ENCODE measurements around the gene LRRC9. TPM values are rescaled to one million over a fixed set of nuclear protein-coding genes. Genes with fewer than 3 reads are reported as not detected.

The LRRC9 gene
- total and polyA plus RNA-seq, 2 of the 13 experiments (the other 11 are each of a cell fraction or from before 2014, with no cell fraction given): 0.08 to 0.18 TPM

- no peak for FAIRE-seq
- no peak for ATAC-seq
- Histone ChIP-seq H2AFZ (ENCODE audit: low read length) (no peak overlapping the region), H3K9ac (ENCODE audit: insufficient read depth, low read depth, low read length) (no peak overlapping the region), H3K4me3 (replicated peaks in 1 of 3; ENCODE audit: insufficient read depth in 1 of 3, low read depth in 2 of 3, low read length in 3 of 3) (no peak overlapping the region), H3K4me1 (ENCODE audit: insufficient read depth, low read length) (no peaks in the 10 kb centered on the region), H3K36me3 (replicated peaks in 1 of 2; ENCODE audit: control insufficient read depth in 1 of 2, insufficient read depth in 2 of 2, low read length in 2 of 2) (no peaks in the 10 kb centered on the region), H3K27me3 (ENCODE audit: control insufficient read depth in 1 of 2, insufficient read depth in 2 of 2, low read length in 2 of 2) (no peaks in the 10 kb centered on the region), H4K20me1 (ENCODE audit: insufficient read depth, low read length) (no peaks in the 10 kb centered on the region), H3K27ac (ENCODE audit: extremely low read length, insufficient read depth, low read length) (no peak overlapping the region), H3K4me2 (ENCODE audit: low read depth, low read length) (no peak overlapping the region), H3K9me3 (ENCODE audit: low read length) (no peaks in the 10 kb centered on the region), H3K79me2 (ENCODE audit: insufficient read depth, low read length) (no peaks in the 10 kb centered on the region)
- WGBS (ENCODE audit: low lambda C conversion rate): 0% methylated on average over 1 of the region's 1 CpG
- in situ Hi-C loops (cut with HindIII; ENCODE audit: extremely low pct_ligation_motif_present, low pct_unique_long_range_greater_than_20kb): no loop called here
- intact Hi-C loops (cut with micrococcal nuclease; ENCODE audit: unreplicated experiment): no loop called here
- POLR2A ChIA-PET: no interaction called here
- DNase-seq (ENCODE audit: low spot score): no peak
- BruUV-seq (replicated peaks): no TSS peak
- CTCF ChIA-PET (ENCODE audit: low intra/inter-chr PET ratio, low total read pairs): no interaction called here
- no peak for TF ChIP-seq ETV5 (CRISPR knock-in tag; IDR thresholded peaks at IDR 0.05; ENCODE audit: borderline replicate concordance)
- TF ChIP-seq SOX6 (IDR thresholded peaks at IDR 0.05): no peak
- TF ChIP-seq SOX6 (CRISPR knock-in tag; IDR thresholded peaks at IDR 0.05): peak; percentile 34; the same call in 1 of the 2 replicates
- TF ChIP-seq ZNF430 (CRISPR knock-in tag; IDR thresholded peaks at IDR 0.05): no peak
- TF ChIP-seq SAFB2 (CRISPR knock-in tag; IDR thresholded peaks at IDR 0.05; ENCODE audit: borderline replicate concordance, low read depth): no peak
- TF ChIP-seq ZNF660 (CRISPR knock-in tag; IDR thresholded peaks at IDR 0.05; ENCODE audit: borderline replicate concordance, low read depth): no peak
- no peak for TF ChIP-seq FOXP1 (IDR thresholded peaks at IDR 0.05)
- TF ChIP-seq FOXP1 (CRISPR knock-in tag; IDR thresholded peaks at IDR 0.05): peak; percentile 36; the same call in 1 of the 2 replicates
- no peak for TF ChIP-seq HNRNPH1 (optimal IDR thresholded peaks at IDR 0.05; ENCODE audit: low read depth, low read length)
- no peak for TF ChIP-seq DNMT3B (CRISPR knock-in tag; conservative IDR thresholded peaks at IDR 0.05)
- no peak for TF ChIP-seq NFRKB (IDR thresholded peaks at IDR 0.05)
- TF ChIP-seq MLXIP (CRISPR knock-in tag; IDR thresholded peaks at IDR 0.05; ENCODE audit: borderline replicate concordance): no peak
- TF ChIP-seq JUND (CRISPR knock-in tag; IDR thresholded peaks at IDR 0.05): no peak
- peak; percentile 34; the same call in 1 of the 2 replicates for TF ChIP-seq ISL2 (CRISPR knock-in tag; IDR thresholded peaks at IDR 0.05)
- TF ChIP-seq CEBPB (IDR thresholded peaks at IDR 0.05; ENCODE audit: borderline replicate concordance, low read depth, low read length): peak; percentile 19; the same call in 1 of the 2 replicates
- no peak for TF ChIP-seq E2F2 (CRISPR knock-in tag; IDR thresholded peaks at IDR 0.05; ENCODE audit: borderline replicate concordance)
- TF ChIP-seq HMG20A (CRISPR knock-in tag; IDR thresholded peaks at IDR 0.05; ENCODE audit: borderline replicate concordance): peak; percentile 62; the same call in 1 of the 2 replicates
- peak; percentile 48; the same call in 1 of the 2 replicates for TF ChIP-seq TCF7 (IDR thresholded peaks at IDR 0.05; ENCODE audit: low read depth)
- no peak for TF ChIP-seq HIC2 (CRISPR knock-in tag; IDR thresholded peaks at IDR 0.05; ENCODE audit: low read depth)
- TF ChIP-seq HDAC1 (CRISPR knock-in tag; IDR thresholded peaks at IDR 0.05): no peak
- peak; percentile 53 for TF ChIP-seq GATAD2A (CRISPR knock-in tag; IDR thresholded peaks at IDR 0.05)
- TF ChIP-seq ZKSCAN8 (CRISPR knock-in tag; IDR thresholded peaks at IDR 0.05; ENCODE audit: borderline replicate concordance): no peak
- TF ChIP-seq HMG20B (CRISPR knock-in tag; conservative IDR thresholded peaks at IDR 0.05): no peak
- no peak for TF ChIP-seq ZNF772 (CRISPR knock-in tag; IDR thresholded peaks at IDR 0.05)
Measured at GRCh38 chr14:60035177-60035576, 115.2 kb downstream of the LRRC9 start.

Data from HepG2 (cell line).